Measurements from ENCODE around the gene HTT.

DNA sequence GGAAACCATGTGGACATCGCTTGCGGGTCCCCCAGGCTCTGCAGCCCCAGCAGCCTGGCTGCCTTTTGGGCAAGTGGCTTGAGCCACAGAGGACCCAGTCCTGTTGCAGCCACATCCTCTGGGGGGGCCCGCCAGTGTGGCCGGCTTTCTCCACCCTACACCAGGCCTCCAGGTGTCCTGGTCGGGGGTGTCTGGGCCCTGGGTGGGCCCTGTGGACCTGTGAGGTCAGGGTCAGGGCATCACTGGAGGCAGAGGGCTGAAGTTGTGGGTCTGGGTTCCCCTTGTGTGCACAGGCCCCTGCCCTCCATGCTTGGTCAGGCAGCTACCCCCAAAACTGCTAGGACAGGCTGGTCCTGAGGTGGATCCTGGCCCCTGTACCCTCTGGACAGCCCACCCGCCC lies 171.2 kb downstream of the HTT start:
- TF ChIP-seq, protein P1, sequence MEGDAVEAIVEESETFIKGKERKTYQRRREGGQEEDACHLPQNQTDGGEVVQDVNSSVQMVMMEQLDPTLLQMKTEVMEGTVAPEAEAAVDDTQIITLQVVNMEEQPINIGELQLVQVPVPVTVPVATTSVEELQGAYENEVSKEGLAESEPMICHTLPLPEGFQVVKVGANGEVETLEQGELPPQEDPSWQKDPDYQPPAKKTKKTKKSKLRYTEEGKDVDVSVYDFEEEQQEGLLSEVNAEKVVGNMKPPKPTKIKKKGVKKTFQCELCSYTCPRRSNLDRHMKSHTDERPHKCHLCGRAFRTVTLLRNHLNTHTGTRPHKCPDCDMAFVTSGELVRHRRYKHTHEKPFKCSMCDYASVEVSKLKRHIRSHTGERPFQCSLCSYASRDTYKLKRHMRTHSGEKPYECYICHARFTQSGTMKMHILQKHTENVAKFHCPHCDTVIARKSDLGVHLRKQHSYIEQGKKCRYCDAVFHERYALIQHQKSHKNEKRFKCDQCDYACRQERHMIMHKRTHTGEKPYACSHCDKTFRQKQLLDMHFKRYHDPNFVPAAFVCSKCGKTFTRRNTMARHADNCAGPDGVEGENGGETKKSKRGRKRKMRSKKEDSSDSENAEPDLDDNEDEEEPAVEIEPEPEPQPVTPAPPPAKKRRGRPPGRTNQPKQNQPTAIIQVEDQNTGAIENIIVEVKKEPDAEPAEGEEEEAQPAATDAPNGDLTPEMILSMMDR (IDR thresholded peaks at IDR 0.05; ENCODE audit: low read depth, low read length, missing input control), result no peak
- TF ChIP-seq RAD21 (IDR thresholded peaks at IDR 0.05) (no peak), SP1 (IDR thresholded peaks at IDR 0.05) (no peak), RXRA (IDR thresholded peaks at IDR 0.05) (no peak), EGR1 (IDR thresholded peaks at IDR 0.05; ENCODE audit: low read depth in 2 of 2) (no peak), JUND (IDR thresholded peaks at IDR 0.05) (no peak), HNF4A (conservative IDR thresholded peaks at IDR 0.05) (no peak), TAF1 (conservative IDR thresholded peaks at IDR 0.05) (no peak), HNF4G (IDR thresholded peaks at IDR 0.05) (no peak)
- TF ChIP-seq, protein P2, sequence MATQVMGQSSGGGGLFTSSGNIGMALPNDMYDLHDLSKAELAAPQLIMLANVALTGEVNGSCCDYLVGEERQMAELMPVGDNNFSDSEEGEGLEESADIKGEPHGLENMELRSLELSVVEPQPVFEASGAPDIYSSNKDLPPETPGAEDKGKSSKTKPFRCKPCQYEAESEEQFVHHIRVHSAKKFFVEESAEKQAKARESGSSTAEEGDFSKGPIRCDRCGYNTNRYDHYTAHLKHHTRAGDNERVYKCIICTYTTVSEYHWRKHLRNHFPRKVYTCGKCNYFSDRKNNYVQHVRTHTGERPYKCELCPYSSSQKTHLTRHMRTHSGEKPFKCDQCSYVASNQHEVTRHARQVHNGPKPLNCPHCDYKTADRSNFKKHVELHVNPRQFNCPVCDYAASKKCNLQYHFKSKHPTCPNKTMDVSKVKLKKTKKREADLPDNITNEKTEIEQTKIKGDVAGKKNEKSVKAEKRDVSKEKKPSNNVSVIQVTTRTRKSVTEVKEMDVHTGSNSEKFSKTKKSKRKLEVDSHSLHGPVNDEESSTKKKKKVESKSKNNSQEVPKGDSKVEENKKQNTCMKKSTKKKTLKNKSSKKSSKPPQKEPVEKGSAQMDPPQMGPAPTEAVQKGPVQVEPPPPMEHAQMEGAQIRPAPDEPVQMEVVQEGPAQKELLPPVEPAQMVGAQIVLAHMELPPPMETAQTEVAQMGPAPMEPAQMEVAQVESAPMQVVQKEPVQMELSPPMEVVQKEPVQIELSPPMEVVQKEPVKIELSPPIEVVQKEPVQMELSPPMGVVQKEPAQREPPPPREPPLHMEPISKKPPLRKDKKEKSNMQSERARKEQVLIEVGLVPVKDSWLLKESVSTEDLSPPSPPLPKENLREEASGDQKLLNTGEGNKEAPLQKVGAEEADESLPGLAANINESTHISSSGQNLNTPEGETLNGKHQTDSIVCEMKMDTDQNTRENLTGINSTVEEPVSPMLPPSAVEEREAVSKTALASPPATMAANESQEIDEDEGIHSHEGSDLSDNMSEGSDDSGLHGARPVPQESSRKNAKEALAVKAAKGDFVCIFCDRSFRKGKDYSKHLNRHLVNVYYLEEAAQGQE (IDR thresholded peaks at IDR 0.05), result no peak
- TF ChIP-seq, protein P3, sequence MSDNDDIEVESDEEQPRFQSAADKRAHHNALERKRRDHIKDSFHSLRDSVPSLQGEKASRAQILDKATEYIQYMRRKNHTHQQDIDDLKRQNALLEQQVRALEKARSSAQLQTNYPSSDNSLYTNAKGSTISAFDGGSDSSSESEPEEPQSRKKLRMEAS (IDR thresholded peaks at IDR 0.05), result no peak
- TF ChIP-seq, protein P4, sequence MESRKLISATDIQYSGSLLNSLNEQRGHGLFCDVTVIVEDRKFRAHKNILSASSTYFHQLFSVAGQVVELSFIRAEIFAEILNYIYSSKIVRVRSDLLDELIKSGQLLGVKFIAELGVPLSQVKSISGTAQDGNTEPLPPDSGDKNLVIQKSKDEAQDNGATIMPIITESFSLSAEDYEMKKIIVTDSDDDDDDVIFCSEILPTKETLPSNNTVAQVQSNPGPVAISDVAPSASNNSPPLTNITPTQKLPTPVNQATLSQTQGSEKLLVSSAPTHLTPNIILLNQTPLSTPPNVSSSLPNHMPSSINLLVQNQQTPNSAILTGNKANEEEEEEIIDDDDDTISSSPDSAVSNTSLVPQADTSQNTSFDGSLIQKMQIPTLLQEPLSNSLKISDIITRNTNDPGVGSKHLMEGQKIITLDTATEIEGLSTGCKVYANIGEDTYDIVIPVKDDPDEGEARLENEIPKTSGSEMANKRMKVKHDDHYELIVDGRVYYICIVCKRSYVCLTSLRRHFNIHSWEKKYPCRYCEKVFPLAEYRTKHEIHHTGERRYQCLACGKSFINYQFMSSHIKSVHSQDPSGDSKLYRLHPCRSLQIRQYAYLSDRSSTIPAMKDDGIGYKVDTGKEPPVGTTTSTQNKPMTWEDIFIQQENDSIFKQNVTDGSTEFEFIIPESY (IDR thresholded peaks at IDR 0.05), result no peak
- TF ChIP-seq, protein P5, sequence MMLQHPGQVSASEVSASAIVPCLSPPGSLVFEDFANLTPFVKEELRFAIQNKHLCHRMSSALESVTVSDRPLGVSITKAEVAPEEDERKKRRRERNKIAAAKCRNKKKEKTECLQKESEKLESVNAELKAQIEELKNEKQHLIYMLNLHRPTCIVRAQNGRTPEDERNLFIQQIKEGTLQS (IDR thresholded peaks at IDR 0.05), result no peak
